Measurements from ENCODE around the gene EMSY.

Gene EMSY

DNA sequence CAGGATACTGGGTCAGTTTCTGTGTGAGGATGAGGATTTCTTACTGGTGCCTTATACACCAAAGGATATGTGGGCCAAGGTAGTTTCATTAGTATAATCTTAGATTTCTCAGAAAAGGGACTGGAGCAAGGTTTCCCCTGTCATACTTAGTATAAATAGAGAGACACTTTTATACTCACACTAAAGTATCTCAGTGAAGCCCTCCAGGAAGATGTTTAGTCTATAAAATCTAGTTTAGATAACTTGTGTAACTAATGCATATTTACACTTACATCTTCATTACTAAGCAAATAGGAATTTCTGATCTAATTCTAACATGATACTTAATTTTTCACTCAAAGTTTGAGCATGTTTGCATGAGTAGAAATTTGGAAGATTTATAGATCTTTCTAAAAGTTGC lies 11.1 kb downstream of the EMSY start:
- no peak for DNase-seq (ENCODE audit: low read depth, low spot score)
- no peak overlapping the region for H3K27ac ChIP-seq

- DNase-seq (ENCODE audit: low read depth, low spot score) = no peak
Measured at GRCh38 chr11:76456571-76456970, 11.8 kb downstream of the EMSY start.

DNA sequence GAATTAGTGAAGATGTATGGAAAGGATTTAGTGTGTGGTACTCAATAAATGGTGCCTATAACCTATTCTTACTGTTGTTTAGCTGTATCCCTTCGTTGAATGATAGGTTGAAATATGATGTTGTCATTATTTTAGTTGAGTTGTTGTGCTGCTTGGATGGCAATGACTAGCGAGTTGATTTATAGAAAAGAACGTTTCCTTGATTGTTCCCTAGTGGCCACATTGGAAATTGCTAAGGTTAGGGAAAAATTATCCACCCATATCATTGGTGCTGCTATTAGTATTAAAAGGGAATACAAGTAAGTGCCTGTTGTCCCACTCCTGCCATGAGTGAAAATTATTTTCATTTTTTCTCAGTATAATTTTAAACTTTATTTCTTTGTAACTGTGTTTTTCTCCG lies 14.5 kb downstream of the EMSY start:
- H3K27ac ChIP-seq = no peak overlapping the region
- no peak for DNase-seq (ENCODE audit: low read depth, low spot score)

More at GRCh38 chr11:76456571-76456970, 11.8 kb downstream of the EMSY start:
- H3K27ac ChIP-seq = no peak overlapping the region

DNA sequence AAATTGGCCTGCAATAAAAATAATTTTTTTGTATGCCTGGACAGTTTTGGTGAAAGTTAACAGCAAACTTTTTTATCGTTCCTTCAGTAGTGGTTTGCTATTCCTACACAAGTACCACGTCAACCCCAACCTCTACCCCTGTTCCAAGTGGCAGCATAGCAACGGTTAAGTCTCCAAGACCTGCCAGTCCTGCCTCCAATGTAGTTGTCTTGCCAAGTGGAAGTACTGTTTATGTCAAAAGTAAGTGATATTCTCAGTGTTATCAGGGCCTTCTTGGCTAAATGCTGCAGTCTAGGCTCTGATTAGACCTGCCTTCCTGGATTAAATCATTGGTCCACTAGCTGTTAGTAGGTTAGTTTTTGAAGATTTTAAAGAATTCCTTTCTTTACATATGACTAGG lies 15.0 kb downstream of the EMSY start:
- no peak for DNase-seq (ENCODE audit: low read depth, low spot score)
- no peak overlapping the region for H3K27ac ChIP-seq

GRCh38 chr11:76462317-76462716 lies 17.5 kb downstream of the EMSY start:
- no peak overlapping the region for H3K27ac ChIP-seq
- DNase-seq (ENCODE audit: low read depth, low spot score) = no peak

DNA sequence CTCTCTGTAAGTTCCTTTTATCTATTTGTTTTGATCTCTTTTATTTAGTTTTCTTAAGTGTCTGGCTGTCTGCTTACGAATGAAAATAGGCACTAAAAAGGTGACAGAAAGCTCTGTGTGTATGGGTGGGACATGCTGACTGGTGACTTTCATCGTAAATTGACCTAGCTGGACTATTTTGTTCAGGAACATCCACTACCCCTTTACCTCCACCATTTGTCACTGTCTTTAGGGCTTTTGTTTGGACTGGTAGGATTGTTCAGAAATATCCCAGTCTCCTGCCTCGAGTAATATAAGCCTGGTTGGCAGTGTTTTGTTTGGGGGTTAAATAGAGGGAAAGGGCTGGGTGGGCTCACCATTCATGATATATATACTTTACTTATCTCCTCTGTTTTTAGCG lies 20.9 kb downstream of the EMSY start:
- H3K27ac ChIP-seq = no peak overlapping the region
- DNase-seq (ENCODE audit: low read depth, low spot score) = no peak

DNA sequence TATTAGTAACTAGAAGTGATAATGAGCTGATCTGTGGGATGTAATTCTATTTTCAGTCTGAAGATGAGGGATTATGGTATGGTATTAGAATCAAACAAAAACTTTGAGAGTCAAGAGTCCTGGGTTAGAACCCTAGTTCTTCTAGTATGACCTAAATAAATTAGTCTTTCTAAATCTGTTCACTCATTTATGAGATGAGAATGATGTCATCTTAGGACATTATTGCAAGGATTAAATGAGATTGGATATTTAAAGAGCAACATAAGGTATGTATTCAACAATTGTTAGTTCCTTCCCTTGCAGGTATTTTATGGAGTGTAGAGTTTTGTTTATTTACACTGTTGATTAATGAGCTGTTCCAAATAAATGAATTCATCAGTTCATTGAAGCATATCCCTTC lies 21.8 kb downstream of the EMSY start:
- H3K27ac ChIP-seq = no peak overlapping the region
- no peak for DNase-seq (ENCODE audit: low read depth, low spot score)

DNA sequence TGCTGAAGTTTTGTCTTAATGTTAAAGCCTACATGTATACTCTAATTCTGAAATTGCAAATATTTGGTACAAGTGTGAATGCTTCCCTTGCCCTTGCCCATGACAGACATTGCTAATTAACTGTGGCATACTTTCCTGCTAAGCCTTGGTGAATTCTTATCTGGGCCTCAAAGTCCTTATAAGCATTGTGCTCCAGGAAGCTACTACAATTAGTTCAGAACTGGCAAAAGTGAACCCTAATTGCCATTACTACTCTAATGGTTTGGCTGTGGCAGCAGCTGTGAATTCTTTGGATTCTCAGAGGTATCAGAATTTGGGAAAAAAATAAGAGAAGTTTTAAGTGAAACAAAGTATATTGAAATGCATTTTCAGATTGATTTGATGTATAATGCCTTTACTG lies 24.3 kb downstream of the EMSY start:
- H3K27ac ChIP-seq = no peak overlapping the region
- no peak for DNase-seq (ENCODE audit: low read depth, low spot score)

GRCh38 chr11:76471382-76471781 lies 26.6 kb downstream of the EMSY start:
- no peak for DNase-seq (ENCODE audit: low read depth, low spot score)
- no peak overlapping the region for H3K27ac ChIP-seq

DNA sequence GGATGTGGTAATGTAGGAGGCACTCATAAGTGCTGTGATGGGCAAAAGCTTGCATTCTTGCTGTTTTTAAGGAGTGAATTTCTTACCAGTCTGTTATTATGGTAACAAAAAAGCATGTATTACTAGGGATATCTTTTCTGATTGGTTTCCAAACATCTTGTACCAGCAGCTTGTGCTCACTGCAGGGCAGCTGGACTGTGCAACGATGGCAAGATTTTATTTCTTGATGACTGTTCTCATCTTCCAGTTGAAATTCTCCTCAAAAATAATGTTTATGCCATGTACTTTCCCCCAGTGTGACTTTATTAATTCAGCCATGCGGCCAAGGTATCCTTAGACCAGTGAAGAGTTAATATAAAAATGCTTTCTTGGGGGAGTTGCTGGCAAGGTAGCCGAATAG lies 35.4 kb downstream of the EMSY start:
- no peak for DNase-seq (ENCODE audit: low read depth, low spot score)
- no peak overlapping the region for H3K27ac ChIP-seq

DNA sequence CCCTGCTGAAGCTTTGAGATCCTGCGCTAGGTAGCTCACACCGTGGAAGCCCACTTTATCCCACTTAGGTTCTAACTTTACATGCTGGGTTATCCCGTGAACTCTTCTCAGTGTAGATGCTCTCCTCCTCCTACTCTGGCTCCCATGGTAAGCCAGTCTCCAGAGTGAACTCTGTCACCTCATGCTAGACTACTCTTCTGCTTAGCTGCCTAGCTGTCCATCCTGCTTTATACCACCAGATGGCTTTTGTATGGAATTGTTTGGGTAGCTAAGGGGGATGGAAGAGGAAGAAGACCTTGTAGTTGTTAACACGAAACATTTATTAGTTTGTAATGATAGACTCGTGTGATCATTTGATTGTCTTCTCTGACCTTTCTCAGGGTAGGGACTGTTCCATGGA lies 46.8 kb downstream of the EMSY start:
- DNase-seq (ENCODE audit: low read depth, low spot score) = no peak

DNA sequence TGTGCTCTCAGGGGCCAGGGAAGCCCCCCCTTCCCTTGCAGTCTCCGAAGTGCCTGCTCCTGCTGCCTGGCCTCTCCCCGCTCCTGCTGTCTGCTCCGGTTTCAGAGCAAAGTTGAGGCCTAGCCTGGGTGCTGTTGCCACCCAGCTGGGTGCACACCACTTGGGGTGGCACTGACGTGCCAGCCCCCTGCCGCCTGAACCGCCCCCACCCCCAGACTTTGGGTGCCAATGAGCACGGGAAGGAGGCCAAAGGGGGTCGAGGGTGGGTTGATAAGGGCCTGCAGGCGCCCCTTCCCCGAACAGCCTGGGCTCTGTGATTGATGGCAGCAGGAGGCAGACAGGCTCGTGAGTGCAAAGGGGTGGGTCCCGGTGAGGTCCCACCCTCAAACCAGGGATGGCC lies 48.2 kb downstream of the EMSY start:
- H3K27ac ChIP-seq = no peak overlapping the region
- no peak for DNase-seq (ENCODE audit: low read depth, low spot score)

More for the DNA sequence above, 46.8 kb downstream of the EMSY start:
- no peak overlapping the region for H3K27ac ChIP-seq

DNA sequence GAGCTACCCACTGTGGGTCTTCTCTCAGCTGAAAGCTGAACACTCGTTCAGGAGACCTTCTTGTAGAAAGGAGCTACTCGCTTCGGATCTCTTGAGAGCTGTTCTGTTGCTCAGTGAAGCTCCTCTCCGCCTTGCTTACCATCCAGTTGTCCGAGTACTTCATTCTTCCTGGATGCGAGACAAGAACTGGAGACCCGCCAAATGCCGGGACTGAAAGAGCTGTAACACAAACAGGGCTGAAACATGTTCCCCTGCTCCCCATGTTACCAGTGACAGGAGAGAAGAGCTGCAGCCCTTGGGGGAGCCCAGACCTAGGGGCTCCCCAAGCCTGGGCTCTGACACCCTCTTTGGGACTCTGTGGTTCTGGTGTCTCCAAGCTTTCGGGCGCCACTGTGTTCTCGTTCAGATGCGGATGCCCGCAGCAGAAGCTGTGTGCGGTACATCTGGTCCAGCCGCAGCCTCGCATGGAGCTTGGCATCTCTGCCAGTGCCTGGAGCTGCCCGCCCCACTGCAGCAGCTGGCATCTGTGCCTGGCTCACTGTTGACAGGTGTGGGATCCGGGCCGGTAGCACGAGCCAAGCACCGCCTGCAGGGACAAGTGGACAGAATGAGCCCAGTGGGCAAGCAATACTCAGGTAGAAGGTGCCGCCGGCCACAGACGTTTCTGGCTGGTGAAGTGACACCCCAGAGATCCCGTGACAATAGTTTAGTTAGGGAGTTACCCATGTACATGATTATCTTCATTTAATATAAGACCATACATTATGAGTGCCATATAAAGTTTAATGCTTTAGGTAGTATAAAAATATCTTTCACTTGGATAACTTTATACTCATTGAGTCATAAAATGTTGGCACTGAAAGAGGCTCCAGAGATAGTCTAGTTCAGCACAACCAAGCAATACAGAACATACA lies 49.1 kb downstream of the EMSY start:
- DNase-seq (ENCODE audit: low read depth, low spot score) = no peak
- no peak overlapping the region for H3K27ac ChIP-seq

DNA sequence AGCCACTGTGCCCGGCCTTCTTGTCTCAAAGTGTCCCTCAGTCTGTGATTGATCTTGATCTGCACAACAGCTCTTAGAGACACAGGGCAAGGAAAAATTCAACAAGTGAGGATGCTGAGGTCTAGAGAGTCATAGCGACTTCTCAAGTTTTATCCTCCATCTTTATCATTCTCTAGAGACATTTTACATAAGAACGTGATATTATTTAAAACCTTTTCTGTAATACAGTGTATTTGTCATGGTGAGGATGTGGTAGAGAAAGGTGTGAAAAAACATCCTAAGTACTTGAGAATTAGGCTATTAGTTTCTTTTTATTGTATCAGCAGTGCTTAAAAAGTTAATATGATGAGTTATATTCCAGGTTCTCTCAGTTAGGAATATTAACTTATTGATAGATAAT lies 50.2 kb downstream of the EMSY start:
- no peak for DNase-seq (ENCODE audit: low read depth, low spot score)
- no peak overlapping the region for H3K27ac ChIP-seq

GRCh38 chr11:76496174-76496573 lies 51.4 kb downstream of the EMSY start:
- no peak for DNase-seq (ENCODE audit: low read depth, low spot score)
- no peak overlapping the region for H3K27ac ChIP-seq

- no peak for DNase-seq (ENCODE audit: low read depth, low spot score)
Measured at GRCh38 chr11:76501526-76502202, 56.8 kb downstream of the EMSY start.

GRCh38 chr11:76506833-76507232 lies 62.0 kb downstream of the EMSY start:
- H3K27ac ChIP-seq = no peak overlapping the region
- DNase-seq (ENCODE audit: low read depth, low spot score) = no peak

More at GRCh38 chr11:76501526-76502202, 56.8 kb downstream of the EMSY start:
- H3K27ac ChIP-seq = no peak overlapping the region

- DNase-seq (ENCODE audit: low read depth, low spot score) = no peak
Measured at GRCh38 chr11:76510060-76511047, 65.5 kb downstream of the EMSY start.

GRCh38 chr11:76512851-76513653 lies 68.2 kb downstream of the EMSY start:
- no peak overlapping the region for H3K27ac ChIP-seq
- DNase-seq (ENCODE audit: low read depth, low spot score) = no peak

More at GRCh38 chr11:76510060-76511047, 65.5 kb downstream of the EMSY start:
- no peak overlapping the region for H3K27ac ChIP-seq

GRCh38 chr11:76513654-76514034 lies 68.8 kb downstream of the EMSY start:
- no peak overlapping the region for H3K27ac ChIP-seq
- no peak for DNase-seq (ENCODE audit: low read depth, low spot score)
